SK-N-SH treated with all-trans-retinoic acid at 6 μM for 48 hours (cell line): ENCODE results near the gene GALNT1.

ENCODE experiments used
- ATAC-seq: fragments of 200-7000 bp; cut with Tn5 transposase; 3 replicates; pipeline ENCODE4 v1.9.1; 2020; ENCODE audit warnings: mild to moderate bottlenecking, moderate library complexity
- ARNTL ChIP-seq: fragments of 450-650 bp; formaldehyde crosslinking; IDR thresholded peaks from 2 replicates; pipeline ENCODE4 v1.5.0; 2020; ENCODE audit warnings: low read depth, mild to moderate bottlenecking, moderate library complexity, borderline replicate concordance
- BACH2 ChIP-seq: fragments of 250-450 bp; sonication (Bioruptor Pico); IDR thresholded peaks from 2 replicates; pipeline ENCODE4 v1.9.0; 2021; ENCODE audit warnings: mild to moderate bottlenecking, borderline replicate concordance
- CSDC2 ChIP-seq: fragments of 250-450 bp; sonication (Bioruptor Pico); IDR thresholded peaks from 2 replicates; pipeline ENCODE4 v1.5.0; 2020; ENCODE audit warnings: mild to moderate bottlenecking, moderate library complexity
- ESRRG ChIP-seq: fragments of 250-450 bp; sonication (Bioruptor Pico); IDR thresholded peaks from 2 replicates; pipeline ENCODE4 v1.6.1; 2021; ENCODE audit warnings: mild to moderate bottlenecking
- GLIS3 ChIP-seq: fragments of 250-450 bp; sonication (Bioruptor Pico); IDR thresholded peaks from 2 replicates; pipeline ENCODE4 v1.5.0; 2020; ENCODE audit warnings: mild to moderate bottlenecking, moderate library complexity
- ISL1 ChIP-seq: fragments of 250-450 bp; sonication (Bioruptor Pico); IDR thresholded peaks from 2 replicates; pipeline ENCODE4 v2.1.2; 2022; ENCODE audit warnings: mild to moderate bottlenecking, moderate library complexity
- OSR1 ChIP-seq: fragments of 250-450 bp; sonication (Bioruptor Pico); IDR thresholded peaks from 2 replicates; pipeline ENCODE4 v1.8.0; 2022; ENCODE audit warnings: moderate library complexity, mild to moderate bottlenecking, inconsistent platforms
- PPARA ChIP-seq: fragments of 250-450 bp; sonication (Bioruptor Pico); IDR thresholded peaks from 2 replicates; pipeline ENCODE4 v1.5.0; 2020; ENCODE audit warnings: mild to moderate bottlenecking, borderline replicate concordance
- RARB ChIP-seq: fragments of 250-450 bp; sonication (Bioruptor Pico); IDR thresholded peaks from 2 replicates; pipeline ENCODE4 v1.8.0; 2021; ENCODE audit warnings: mild to moderate bottlenecking, moderate library complexity
- SNAI2 ChIP-seq: fragments of 250-450 bp; sonication (Bioruptor Pico); IDR thresholded peaks from 2 replicates; pipeline ENCODE4 v1.5.0; 2020; ENCODE audit warnings: mild to moderate bottlenecking, moderate library complexity
- TCF4 ChIP-seq: fragments of 250-450 bp; sonication (Bioruptor Pico); IDR thresholded peaks from 2 replicates; pipeline ENCODE4 v1.8.0; 2021; ENCODE audit warnings: mild to moderate bottlenecking, moderate library complexity, borderline replicate concordance
- ZC3H10 ChIP-seq: fragments of 250-450 bp; sonication (Bioruptor Pico); IDR thresholded peaks from 2 replicates; pipeline ENCODE4 v1.5.1; 2021; ENCODE audit warnings: mild to moderate bottlenecking, moderate library complexity
- ZFP3 ChIP-seq: fragments of 250-450 bp; sonication (Bioruptor Pico); IDR thresholded peaks from 2 replicates; pipeline ENCODE4 v1.5.0; 2020; ENCODE audit warnings: mild to moderate bottlenecking, moderate library complexity
- ZFP30 ChIP-seq: fragments of 450-650 bp; formaldehyde crosslinking; IDR thresholded peaks from 2 replicates; pipeline ENCODE4 v1.5.0; 2022; ENCODE audit warnings: mild to moderate bottlenecking, moderate library complexity
- ZNF565 ChIP-seq: fragments of 450-650 bp; formaldehyde crosslinking; conservative IDR thresholded peaks from 2 replicates; pipeline ENCODE4 v1.5.0; 2020; ENCODE audit warnings: low read depth, mild to moderate bottlenecking, moderate library complexity
- ZNF70 ChIP-seq: fragments of 450-650 bp; formaldehyde crosslinking; IDR thresholded peaks from 2 replicates; pipeline ENCODE4 v1.5.0; 2020; ENCODE audit warnings: mild to moderate bottlenecking, moderate library complexity
- ZNF8 ChIP-seq: fragments of 450-650 bp; formaldehyde crosslinking; IDR thresholded peaks from 2 replicates; pipeline ENCODE4 v1.5.0; 2020; ENCODE audit warnings: mild to moderate bottlenecking, moderate library complexity
- TF ChIP-seq, protein P1 (sequence below): fragments of 250-450 bp; sonication (Bioruptor Pico); IDR thresholded peaks from 2 replicates; pipeline ENCODE4 v1.8.0; 2020; ENCODE audit warnings: mild to moderate bottlenecking, moderate library complexity, borderline replicate concordance
- TF ChIP-seq, protein P2 (sequence below): fragments of 250-450 bp; sonication (Bioruptor Pico); IDR thresholded peaks from 2 replicates; pipeline ENCODE4 v1.5.1; 2020; ENCODE audit warnings: low read depth, mild to moderate bottlenecking, moderate library complexity
- TF ChIP-seq, protein P3 (sequence below): fragments of 250-450 bp; sonication (Bioruptor Pico); IDR thresholded peaks from 2 replicates; pipeline ENCODE4 v1.5.1; 2021; ENCODE audit warnings: mild to moderate bottlenecking, moderate library complexity
- TF ChIP-seq, protein P4 (sequence below): fragments of 250-450 bp; sonication (Bioruptor Pico); IDR thresholded peaks from 2 replicates; pipeline ENCODE4 v1.8.0; 2021; ENCODE audit warnings: low read depth, mild to moderate bottlenecking, moderate library complexity, borderline replicate concordance

GALNT1 gene

DNA sequence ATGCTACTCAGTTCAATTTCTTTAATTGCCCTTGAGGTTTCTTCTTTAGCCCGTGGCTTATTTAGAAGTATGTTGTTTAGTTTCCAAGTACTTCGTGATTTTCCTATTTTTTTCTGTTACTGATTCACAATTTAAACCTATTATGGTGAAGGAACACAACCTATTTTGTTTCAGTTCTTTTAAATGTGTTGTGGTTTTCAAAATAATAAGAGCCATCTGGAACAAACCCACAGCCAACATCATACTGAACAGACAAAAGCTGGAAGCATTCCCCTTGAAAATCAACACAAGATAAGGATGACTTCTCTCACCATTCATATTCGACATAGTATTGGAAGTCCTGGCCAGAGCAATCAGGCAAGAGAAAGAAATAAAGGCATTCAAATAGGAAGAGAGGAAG is 155.2 kb downstream of the GALNT1 start:
- no peak for ATAC-seq
- TF ChIP-seq ESRRG (CRISPR knock-in tag) (no peak), GLIS3 (CRISPR knock-in tag) (no peak), CSDC2 (CRISPR knock-in tag) (no peak), BACH2 (CRISPR knock-in tag) (no peak), ARNTL (no peak), ISL1 (CRISPR knock-in tag) (no peak), TCF4 (CRISPR knock-in tag) (no peak), SNAI2 (CRISPR knock-in tag) (no peak), RARB (CRISPR knock-in tag) (no peak), ZFP30 (CRISPR knock-in tag) (no peak)
- TF ChIP-seq, protein P1, sequence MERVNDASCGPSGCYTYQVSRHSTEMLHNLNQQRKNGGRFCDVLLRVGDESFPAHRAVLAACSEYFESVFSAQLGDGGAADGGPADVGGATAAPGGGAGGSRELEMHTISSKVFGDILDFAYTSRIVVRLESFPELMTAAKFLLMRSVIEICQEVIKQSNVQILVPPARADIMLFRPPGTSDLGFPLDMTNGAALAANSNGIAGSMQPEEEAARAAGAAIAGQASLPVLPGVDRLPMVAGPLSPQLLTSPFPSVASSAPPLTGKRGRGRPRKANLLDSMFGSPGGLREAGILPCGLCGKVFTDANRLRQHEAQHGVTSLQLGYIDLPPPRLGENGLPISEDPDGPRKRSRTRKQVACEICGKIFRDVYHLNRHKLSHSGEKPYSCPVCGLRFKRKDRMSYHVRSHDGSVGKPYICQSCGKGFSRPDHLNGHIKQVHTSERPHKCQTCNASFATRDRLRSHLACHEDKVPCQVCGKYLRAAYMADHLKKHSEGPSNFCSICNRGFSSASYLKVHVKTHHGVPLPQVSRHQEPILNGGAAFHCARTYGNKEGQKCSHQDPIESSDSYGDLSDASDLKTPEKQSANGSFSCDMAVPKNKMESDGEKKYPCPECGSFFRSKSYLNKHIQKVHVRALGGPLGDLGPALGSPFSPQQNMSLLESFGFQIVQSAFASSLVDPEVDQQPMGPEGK (CRISPR knock-in tag) = no peak
- TF ChIP-seq, protein P2, sequence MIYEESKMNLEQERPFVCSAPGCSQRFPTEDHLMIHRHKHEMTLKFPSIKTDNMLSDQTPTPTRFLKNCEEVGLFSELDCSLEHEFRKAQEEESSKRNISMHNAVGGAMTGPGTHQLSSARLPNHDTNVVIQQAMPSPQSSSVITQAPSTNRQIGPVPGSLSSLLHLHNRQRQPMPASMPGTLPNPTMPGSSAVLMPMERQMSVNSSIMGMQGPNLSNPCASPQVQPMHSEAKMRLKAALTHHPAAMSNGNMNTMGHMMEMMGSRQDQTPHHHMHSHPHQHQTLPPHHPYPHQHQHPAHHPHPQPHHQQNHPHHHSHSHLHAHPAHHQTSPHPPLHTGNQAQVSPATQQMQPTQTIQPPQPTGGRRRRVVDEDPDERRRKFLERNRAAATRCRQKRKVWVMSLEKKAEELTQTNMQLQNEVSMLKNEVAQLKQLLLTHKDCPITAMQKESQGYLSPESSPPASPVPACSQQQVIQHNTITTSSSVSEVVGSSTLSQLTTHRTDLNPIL (CRISPR knock-in tag) = no peak
- TF ChIP-seq, protein P3, sequence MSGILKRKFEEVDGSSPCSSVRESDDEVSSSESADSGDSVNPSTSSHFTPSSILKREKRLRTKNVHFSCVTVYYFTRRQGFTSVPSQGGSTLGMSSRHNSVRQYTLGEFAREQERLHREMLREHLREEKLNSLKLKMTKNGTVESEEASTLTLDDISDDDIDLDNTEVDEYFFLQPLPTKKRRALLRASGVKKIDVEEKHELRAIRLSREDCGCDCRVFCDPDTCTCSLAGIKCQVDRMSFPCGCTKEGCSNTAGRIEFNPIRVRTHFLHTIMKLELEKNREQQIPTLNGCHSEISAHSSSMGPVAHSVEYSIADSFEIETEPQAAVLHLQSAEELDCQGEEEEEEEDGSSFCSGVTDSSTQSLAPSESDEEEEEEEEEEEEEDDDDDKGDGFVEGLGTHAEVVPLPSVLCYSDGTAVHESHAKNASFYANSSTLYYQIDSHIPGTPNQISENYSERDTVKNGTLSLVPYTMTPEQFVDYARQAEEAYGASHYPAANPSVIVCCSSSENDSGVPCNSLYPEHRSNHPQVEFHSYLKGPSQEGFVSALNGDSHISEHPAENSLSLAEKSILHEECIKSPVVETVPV (CRISPR knock-in tag) = no peak
- TF ChIP-seq, protein P4, sequence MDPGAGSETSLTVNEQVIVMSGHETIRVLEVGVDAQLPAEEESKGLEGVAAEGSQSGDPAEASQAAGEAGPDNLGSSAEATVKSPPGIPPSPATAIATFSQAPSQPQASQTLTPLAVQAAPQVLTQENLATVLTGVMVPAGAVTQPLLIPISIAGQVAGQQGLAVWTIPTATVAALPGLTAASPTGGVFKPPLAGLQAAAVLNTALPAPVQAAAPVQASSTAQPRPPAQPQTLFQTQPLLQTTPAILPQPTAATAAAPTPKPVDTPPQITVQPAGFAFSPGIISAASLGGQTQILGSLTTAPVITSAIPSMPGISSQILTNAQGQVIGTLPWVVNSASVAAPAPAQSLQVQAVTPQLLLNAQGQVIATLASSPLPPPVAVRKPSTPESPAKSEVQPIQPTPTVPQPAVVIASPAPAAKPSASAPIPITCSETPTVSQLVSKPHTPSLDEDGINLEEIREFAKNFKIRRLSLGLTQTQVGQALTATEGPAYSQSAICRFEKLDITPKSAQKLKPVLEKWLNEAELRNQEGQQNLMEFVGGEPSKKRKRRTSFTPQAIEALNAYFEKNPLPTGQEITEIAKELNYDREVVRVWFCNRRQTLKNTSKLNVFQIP (CRISPR knock-in tag) = no peak

DNA sequence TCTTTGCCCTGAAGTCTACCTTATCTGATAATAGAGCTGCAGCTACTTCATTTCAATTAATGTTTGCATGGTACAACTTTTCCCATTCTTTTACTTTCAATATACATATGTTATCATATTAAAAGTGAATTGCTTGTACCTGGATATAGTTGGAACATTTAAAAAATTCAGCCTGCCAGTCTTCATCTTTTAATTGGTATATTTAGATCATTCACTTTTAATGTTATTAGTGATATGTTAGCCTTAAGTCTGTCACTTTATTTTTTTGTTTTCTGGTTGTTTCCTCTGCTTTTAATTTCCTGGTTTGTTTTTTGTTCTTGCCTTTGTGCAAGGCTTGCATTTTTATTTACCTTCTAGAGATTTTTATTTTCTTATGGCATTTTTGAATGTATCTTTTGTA is 158.2 kb downstream of the GALNT1 start:
- TF ChIP-seq, protein P1 (CRISPR knock-in tag) = no peak
- no peak for ATAC-seq

DNA sequence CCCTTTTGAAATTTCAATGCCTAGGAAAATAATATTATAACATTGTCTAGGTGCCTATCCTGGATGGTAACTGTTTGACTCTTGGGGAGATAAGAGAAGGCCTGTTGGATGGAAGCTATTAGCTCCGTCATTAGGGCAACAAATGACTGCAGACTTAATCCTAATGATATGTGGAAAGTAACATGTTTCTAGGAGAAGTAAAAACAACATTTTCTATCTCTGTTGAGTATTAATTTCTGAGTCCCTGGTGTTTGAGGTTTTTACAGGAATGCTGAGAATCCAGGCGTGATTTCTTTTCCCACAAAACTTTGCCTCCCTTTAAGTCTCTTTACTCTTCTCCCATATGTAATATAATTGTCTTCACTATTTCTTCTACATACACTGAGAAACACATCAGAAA is 159.1 kb downstream of the GALNT1 start:
- ATAC-seq = no peak

More for the DNA sequence above, 159.1 kb downstream of the GALNT1 start:
- no peak for TF ChIP-seq ZFP30 (CRISPR knock-in tag)
- TF ChIP-seq GLIS3 (CRISPR knock-in tag) = no peak
- no peak for TF ChIP-seq OSR1
- TF ChIP-seq PPARA (CRISPR knock-in tag) = no peak
- TF ChIP-seq, protein P3 (CRISPR knock-in tag) = no peak
- TF ChIP-seq ZNF8 (CRISPR knock-in tag) = no peak
- TF ChIP-seq RARB (CRISPR knock-in tag) = no peak
- TF ChIP-seq ZC3H10 = no peak
- no peak for TF ChIP-seq ZNF70 (CRISPR knock-in tag)
- TF ChIP-seq, protein P2 (CRISPR knock-in tag) = no peak
- TF ChIP-seq ZFP3 (CRISPR knock-in tag) = no peak
- TF ChIP-seq BACH2 (CRISPR knock-in tag) = no peak
- TF ChIP-seq ARNTL = no peak
- TF ChIP-seq ESRRG (CRISPR knock-in tag) = no peak
- TF ChIP-seq ISL1 (CRISPR knock-in tag) = no peak
- TF ChIP-seq ZNF565 (CRISPR knock-in tag) = no peak
